Raji (cell line): ENCODE results near the gene MMAB.

Source experiments
- POLR2A ChIP-seq: IDR thresholded peaks from 2 replicates; pipeline ENCODE4 v1.6.1; 2011; ENCODE audit warnings: low read depth, low read length, control low read depth; ENCODE audit not compliant: insufficient read depth

The MMAB gene

DNA sequence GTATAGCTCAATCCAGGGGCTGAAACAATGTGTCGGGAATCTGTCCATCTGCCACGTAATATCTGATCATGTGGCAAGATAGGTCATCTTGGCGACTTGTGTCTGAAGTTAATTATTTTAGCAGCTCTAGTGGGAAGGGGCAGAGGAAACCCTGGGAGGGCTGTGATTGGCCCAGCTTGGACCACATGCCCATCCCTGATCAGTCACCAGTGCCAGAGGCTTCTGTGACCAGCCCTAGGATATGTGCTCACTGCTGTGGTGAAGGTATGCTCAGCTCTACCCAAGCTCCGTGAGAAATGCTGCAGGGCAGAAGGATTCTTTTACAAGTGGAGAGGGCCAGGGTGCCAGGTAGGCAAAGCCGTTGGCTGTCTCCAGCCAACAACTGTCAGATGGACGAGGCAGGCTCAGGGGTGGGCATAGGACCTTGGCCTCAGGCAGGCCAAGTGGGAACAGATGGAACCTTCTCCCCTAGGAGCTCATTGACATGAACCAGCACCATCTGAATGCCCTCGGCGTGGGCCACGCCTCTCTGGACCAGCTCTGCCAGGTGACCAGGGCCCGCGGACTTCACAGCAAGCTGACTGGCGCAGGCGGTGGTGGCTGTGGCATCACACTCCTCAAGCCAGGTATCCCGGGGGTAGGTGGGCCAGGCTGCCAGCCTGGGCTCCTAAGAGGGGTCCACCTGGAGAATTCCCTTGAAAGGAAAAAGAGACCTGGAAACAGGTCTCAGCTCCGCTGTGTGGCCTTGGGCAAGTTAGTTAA, 21.4 kb upstream of the MMAB start:
- no peak for TF ChIP-seq POLR2A

- TF ChIP-seq POLR2A, result no peak
Observed at GRCh38 chr12:109592905-109593272, 19.6 kb upstream of the MMAB start.

DNA sequence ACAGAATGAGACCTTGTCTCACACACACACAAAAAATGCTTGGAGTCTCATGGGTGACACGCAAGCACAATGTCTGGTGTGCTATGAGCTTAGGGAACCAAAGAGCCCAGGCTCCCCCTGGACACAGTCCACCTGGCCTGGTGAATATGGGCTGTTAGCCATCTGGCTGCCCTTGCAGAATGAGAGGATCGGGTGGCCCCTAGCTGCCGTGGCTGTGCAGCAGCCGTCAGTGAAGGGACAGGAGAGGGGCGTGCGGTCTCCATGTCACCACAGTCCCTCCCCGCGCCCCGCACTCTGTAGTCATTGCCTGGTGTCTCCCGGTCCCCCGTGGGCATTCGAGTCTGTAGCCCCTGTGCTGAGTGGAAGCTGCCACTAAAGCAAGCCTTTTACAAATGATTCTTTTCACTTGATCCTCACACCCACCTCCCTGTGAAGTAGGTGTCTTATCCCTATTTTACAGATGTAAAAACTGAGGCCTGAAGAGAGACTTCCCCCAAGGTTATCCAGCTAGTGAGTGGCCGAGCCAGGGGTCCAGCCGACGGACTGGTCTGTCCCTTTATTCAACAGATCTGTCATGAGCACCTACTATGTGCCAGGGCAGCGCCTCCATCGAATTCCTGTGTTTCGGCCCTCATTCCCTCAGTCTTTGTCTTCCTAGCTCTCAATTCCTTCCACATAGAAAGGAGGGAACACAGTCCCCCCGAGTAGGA, 19.0 kb upstream of the MMAB start:
- no peak for TF ChIP-seq POLR2A

DNA sequence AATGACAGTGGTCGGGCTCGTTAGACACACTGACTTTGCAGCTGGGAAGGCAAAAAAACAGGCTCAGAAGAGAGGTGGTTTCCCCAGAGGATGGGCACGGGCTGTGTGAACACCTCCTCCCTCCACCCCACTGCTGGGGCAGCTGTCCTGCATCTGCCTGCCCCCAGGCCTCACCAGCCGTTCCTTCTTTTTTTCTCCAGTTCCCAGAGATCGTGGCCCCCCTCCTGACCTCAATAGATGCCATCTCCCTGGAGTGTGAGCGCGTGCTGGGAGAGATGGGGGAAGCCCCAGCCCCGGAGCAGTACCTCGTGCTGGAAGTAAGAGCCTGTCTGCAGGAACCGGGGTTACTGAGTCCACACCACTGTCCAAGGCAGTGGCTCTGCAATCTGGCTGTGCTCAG, 17.7 kb upstream of the MMAB start:
- TF ChIP-seq POLR2A, result no peak

DNA sequence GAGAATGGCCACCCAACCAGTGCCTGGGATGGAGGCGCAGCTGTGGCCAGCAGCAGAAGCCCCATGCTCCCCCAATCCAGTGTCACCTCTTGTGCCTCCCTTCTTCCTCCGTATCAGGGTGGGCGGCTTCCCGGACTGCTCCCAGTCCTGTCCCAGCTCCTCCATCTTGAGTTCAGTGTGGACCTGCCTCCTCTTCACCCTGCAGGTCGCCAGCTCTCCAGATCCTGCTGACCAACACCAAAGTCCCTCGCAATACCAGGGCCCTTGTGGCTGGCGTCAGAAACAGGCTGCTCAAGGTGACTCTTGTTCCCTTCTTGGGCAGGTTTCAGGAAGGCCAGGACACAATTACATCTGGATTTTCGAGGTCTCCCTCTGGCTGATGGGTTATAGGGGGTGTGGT, 17.3 kb upstream of the MMAB start:
- TF ChIP-seq POLR2A, result no peak

DNA sequence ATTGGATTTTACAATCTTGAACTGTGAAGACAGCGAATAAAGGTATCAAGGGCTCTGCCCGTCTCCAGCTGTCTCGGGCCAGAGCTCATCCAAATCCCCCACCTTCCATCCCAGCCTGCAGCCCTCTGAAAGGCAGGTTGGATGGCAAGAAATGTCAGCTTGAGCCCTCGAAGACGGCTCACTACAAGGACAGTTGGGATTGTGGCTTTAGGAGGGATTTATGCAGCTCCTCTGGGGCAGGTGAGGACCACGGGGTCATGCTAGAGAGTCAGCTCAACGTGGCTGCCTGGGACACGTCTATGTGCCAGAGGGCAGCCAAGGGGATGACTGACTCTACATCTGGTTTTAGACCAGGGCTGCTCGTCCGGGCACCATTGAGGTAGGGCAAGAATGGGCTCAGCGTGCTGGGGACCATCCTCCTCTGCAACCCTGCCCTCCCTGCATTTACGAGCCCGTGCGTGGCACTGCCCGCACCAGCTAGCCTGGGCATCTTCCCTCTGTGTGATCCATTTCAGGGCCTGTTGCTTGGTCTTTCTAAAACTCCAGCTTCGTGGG, 16.5 kb upstream of the MMAB start:
- no peak for TF ChIP-seq POLR2A

DNA sequence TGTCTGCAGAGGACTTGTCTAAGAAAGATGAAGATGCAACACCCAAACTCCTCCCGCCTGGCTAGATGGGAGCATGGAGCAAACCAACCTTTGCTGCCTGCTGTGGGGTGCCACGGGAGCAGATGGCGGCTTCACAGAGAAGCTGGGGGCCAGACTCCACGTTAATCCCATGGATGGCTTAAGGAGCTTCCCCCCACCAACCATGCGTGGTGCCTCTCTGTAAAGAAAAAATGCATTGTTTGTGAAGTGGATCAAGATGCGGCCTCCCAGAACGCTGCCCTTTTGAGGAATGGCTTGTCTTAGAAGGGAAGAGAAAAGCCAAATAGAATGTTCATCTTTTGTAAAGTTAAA, 15.9 kb upstream of the MMAB start:
- TF ChIP-seq POLR2A, result no peak

DNA sequence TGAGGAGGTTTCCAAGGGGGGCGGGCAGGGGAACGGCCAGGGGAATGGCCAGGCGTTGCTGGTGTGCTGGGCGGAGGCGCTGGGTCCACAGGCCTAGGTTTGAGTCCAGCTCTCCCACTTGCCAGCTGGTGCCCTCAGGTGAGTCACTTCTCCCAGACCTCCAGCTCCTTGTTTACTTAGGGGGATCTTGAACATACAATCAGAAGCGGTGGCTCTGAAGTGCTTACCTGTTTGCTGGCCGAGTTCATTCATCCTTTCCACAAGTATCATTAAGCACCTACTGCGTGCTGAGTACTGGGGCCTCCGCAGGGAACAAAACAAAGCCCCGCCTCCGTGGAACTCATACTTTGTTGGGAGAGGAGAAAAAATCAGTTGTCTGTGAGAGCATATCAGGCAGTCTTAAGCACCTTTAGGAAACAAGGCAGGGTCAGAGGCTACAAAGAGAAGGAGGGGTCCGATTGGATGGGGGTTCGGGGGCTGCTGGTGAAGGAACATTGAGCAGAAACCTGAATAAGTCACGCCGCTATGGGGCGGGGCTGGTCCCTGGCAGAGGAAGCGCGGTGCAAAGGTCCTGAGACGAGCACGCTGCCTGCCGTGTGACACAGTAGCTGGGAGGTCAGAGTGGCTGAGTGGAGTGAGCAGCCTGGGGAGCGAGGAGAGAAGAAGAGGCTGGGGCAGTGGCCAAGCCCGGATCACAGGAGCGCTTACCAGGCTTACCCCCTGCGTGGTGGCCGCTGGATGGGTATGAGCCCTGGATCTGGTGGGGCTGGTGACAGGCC, 15.3 kb upstream of the MMAB start:
- TF ChIP-seq POLR2A, result no peak

GRCh38 chr12:109587921-109588320, 14.6 kb upstream of the MMAB start:
- TF ChIP-seq POLR2A, result no peak

DNA sequence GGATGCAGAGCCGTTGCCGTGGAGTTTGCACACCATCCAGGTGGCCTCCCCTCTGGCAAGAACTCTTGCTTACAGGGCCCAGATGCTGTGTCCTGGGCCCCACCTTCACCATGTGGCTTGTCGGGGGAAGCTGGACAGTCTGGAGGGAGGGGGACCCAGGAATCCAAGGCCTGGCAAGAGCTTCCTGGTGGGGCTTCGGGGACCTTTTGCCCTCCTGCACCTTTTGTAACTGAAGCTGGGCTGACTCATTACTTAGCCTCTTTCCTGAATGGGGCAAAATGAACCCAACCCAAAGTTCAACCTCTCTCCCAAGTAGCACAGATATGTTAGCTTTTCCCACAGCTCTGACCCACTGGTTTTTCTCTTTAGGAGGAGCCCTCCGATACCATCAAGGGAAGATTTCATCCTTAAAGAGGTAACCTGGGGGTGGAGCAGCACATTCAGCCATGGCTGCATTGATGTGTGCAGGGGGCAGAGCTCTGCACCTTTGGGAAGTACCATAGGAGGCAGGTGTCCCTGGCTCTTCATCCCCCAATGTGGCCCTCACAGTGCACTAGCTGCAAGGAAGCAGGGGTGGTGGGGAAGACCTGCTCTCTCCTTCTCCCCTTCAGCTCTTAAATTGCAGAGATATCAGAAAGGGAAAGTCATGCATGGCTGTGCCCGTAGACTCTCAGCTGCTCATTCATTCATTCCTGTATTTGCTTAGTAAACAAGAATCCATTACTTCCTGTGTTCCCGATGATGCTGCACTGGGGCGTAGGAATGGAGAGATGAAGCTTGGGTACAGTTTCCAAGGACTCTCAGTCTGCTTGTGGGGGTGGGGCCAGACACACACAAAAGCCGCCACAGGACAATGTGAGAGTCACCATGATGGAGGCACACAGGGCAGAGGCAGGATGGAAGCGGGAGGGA, 13.3 kb upstream of the MMAB start:
- no peak for TF ChIP-seq POLR2A

- TF ChIP-seq POLR2A, result no peak
Observed at GRCh38 chr12:109583733-109584132, 10.4 kb upstream of the MMAB start.

DNA sequence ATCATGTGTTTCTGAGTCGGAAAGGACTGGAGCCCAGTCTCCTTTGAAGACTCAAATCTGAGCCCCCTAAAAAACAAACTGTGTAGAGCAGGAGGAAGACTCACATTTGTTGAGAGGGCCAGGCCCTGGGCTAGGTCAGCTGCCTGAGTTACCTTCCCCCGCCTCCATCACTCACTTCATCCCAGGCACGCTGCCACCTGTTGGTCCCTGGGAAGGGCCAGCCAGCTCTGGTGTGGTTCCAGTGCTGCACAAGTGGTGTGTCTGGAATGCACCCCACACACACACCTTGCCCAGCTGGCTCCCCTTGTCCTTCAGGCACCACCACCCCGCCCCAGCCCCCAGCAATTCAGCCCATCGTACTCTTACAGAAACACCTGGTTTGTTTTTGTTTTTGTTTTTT, 9.3 kb upstream of the MMAB start:
- no peak for TF ChIP-seq POLR2A

GRCh38 chr12:109581856-109582255, 8.6 kb upstream of the MMAB start:
- no peak for TF ChIP-seq POLR2A

DNA sequence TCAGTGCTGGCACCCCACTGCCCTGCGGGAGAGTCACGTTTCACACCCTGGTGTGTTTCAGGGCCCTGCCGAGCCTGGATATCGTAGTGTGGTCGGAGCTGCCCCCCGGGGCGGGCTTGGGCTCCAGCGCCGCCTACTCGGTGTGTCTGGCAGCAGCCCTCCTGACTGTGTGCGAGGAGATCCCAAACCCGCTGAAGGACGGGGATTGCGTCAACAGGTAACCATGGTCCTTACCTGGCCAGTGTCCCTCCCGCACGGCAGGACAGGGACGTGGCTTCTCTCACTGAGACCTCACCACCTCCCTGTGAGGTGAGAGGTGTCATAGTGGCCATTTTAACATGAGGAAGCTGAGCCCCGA, 8.0 kb upstream of the MMAB start:
- no peak for TF ChIP-seq POLR2A
